Measurements from ENCODE around the gene ZNF432. TPM values are rescaled to one million over a fixed set of nuclear protein-coding genes. Genes with fewer than 3 reads are reported as not detected.

The ZNF432 gene
- total RNA-seq, 4 donors from 2014 or later: 9.5 to 15.6 (median 13.1) TPM

GRCh38 chr19:51986309-51987291, 62.0 kb downstream of the ZNF432 start, which contains the start of gene ZNF350:
Gene ZNF350, minus strand, starts transcription at chr19:51986840. Its CDS starts 12,480 bp downstream, at chr19:51974360.
- no peak for TF ChIP-seq CTCF (IDR thresholded peaks at IDR 0.05; ENCODE audit: low read depth)

GRCh38 chr19:51983361-51983760, 65.3 kb downstream of the ZNF432 start:
- no peak for TF ChIP-seq CTCF (IDR thresholded peaks at IDR 0.05; ENCODE audit: low read depth)

Other genes starting within 250 kb of the ZNF432 start
- 10 to 100 TPM; 13.5 to 30.4 (median 20.0) TPM for gene ZNF577, start 160.9 kb downstream of the ZNF432 start, total RNA-seq
- gene ZNF649, start 143.8 kb downstream of the ZNF432 start, total RNA-seq: 1 to 10 TPM; 6.8 to 8.8 (median 7.6) TPM
- 1 to 10 TPM; 6.4 to 7.2 (median 6.6) TPM for gene ZNF613, start 121.4 kb downstream of the ZNF432 start, total RNA-seq
- gene ZNF350, start 62.0 kb downstream of the ZNF432 start, total RNA-seq: 10 to 100 TPM in 3 of 4 donors, 1 to 10 TPM in 1; 9.1 to 13.9 (median 12.0) TPM
- 10 to 100 TPM; 12.2 to 17.9 (median 14.9) TPM for gene ZNF615, start 40.6 kb downstream of the ZNF432 start, total RNA-seq
- 1 to 10 TPM; 4.0 to 8.6 (median 6.0) TPM for gene ZNF614, start 20.5 kb downstream of the ZNF432 start, total RNA-seq
- 10 to 100 TPM; 18.7 to 26.8 (median 20.4) TPM for gene ZNF841, start 46.9 kb upstream of the ZNF432 start, total RNA-seq
- 10 to 100 TPM in 1 of 4 donors, 1 to 10 TPM in 3; 7.3 to 15.4 (median 8.6) TPM for gene ZNF616, start 91.1 kb upstream of the ZNF432 start, total RNA-seq
- 10 to 100 TPM; 10.2 to 18.9 (median 17.4) TPM for gene ZNF836, start 122.8 kb upstream of the ZNF432 start, total RNA-seq
- gene PPP2R1A, start 141.2 kb upstream of the ZNF432 start, total RNA-seq: 100 to 1,000 TPM; 113 to 186 (median 127) TPM
- gene ZNF766, start 220.7 kb upstream of the ZNF432 start, total RNA-seq: 10 to 100 TPM in 3 of 4 donors, 1 to 10 TPM in 1; 7.3 to 13.9 (median 12.0) TPM
- 10 to 100 TPM in 1 of 4 donors, 1 to 10 TPM in 3; 7.1 to 10.4 (median 7.8) TPM for gene ZNF480, start 248.3 kb upstream of the ZNF432 start, total RNA-seq